ENCODE results near the gene GNAI3.

GRCh38 chr1:109598156-109598555 is 49.7 kb downstream of the GNAI3 start:
- TF ChIP-seq CTCF (conservative IDR thresholded peaks at IDR 0.05; ENCODE audit: low read length): no peak
- no peak for TF ChIP-seq EZH2phosphoT487 (IDR thresholded peaks at IDR 0.05; ENCODE audit: borderline replicate concordance, low read depth, low read length)

Measured in OCI-LY7 (cell line).